Measurements from ENCODE around the gene STXBP4. TPM values are rescaled to one million over a fixed set of nuclear protein-coding genes. Genes with fewer than 3 reads are reported as not detected.

The STXBP4 gene
- total RNA-seq, 2 experiments from 2014 or later = 9.4 to 12.6 TPM

DNA sequence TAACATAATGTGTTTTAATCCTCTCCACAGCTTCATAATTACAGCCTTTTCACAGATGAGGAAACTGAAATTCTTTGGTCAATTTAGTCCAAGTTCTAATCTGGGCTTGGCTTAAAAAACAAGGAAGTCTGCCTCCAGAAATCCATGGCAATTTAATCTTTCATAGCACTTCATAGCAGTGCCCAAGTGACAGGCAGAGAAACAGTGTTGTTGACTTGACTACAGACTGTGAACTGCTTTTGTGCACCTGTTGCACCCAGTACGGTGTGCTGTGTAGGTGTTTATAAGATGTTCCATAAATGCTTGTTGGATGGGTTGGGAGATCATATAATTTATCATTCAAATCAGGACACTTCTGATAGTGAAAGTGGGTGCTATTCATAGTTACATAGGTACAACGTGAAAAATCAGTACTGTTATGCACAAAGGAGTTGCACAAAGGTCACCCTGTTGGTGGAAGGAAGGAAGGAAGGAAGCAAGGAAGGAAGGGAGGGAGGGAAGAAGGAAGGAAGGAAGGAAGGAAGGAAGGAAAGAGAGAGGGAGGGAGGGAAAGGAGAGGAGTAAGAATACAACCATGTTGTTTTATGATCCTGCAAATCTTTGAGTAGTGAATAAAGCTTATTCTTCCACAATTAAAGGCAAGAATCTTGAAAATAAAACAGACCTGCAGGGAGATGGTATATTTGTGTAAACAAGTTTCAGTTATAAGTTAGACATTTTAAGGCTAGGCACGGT, 239.7 kb downstream of the STXBP4 start:
- H2AFZ ChIP-seq (ENCODE audit: low read length) = no peak overlapping the region
- CTCF ChIA-PET (ENCODE audit: unreplicated experiment) = no interaction called here
- H3K9me2 ChIP-seq (ENCODE audit: insufficient read depth, low read length) = no peaks in the 10 kb centered on the region
- POLR2A ChIA-PET = no interaction called here
- no peaks in the 10 kb centered on the region for H3K79me2 ChIP-seq (ENCODE audit: insufficient read depth, low read depth, low read length)
- no peak for TF ChIP-seq EZH2phosphoT487 (IDR thresholded peaks at IDR 0.05; ENCODE audit: borderline replicate concordance, low read depth, low read length)
- no peak for TF ChIP-seq CTCF (conservative IDR thresholded peaks at IDR 0.05; ENCODE audit: low read length)
- H4K20me1 ChIP-seq (ENCODE audit: insufficient read depth, low read length) = no peaks in the 10 kb centered on the region
- H3K36me3 ChIP-seq (ENCODE audit: insufficient read depth, low read length) = no peaks in the 10 kb centered on the region
- no peak overlapping the region for H3K4me3 ChIP-seq (ENCODE audit: low read depth, low read length, poor library complexity, severe bottlenecking)
- no peak for DNase-seq (ENCODE audit: low spot score)
- no peaks in the 10 kb centered on the region for H3K4me1 ChIP-seq (ENCODE audit: insufficient read depth, low read length, poor library complexity, severe bottlenecking)
- intact Hi-C loops (cut with micrococcal nuclease; ENCODE audit: unreplicated experiment) = no loop called here
- H3K9me3 ChIP-seq (ENCODE audit: low read length) = peaks cover 15% of the 10 kb centered on the region; the same call in 1 of the 2 replicates
- no peak overlapping the region for H3K27ac ChIP-seq (ENCODE audit: low read depth, low read length, poor library complexity, severe bottlenecking)
- BruUV-seq (replicated peaks) = no TSS peak
- no peak overlapping the region for H3K4me2 ChIP-seq (ENCODE audit: low read length)

- H3K4me2 ChIP-seq (ENCODE audit: low read length) = no peak overlapping the region
- no peak for DNase-seq (ENCODE audit: low spot score)
- H2AFZ ChIP-seq (ENCODE audit: low read length) = no peak overlapping the region
- H3K9me3 ChIP-seq (ENCODE audit: low read length) = no peaks in the 10 kb centered on the region
- no peaks in the 10 kb centered on the region for H3K9me2 ChIP-seq (ENCODE audit: insufficient read depth, low read length)
- no peaks in the 10 kb centered on the region for H3K4me1 ChIP-seq (ENCODE audit: insufficient read depth, low read length, poor library complexity, severe bottlenecking)
- no peak overlapping the region for H3K4me3 ChIP-seq (ENCODE audit: low read depth, low read length, poor library complexity, severe bottlenecking)
- TF ChIP-seq CTCF (conservative IDR thresholded peaks at IDR 0.05; ENCODE audit: low read length) = no peak
- TF ChIP-seq EZH2phosphoT487 (IDR thresholded peaks at IDR 0.05; ENCODE audit: borderline replicate concordance, low read depth, low read length) = no peak
- intact Hi-C loops (cut with micrococcal nuclease; ENCODE audit: unreplicated experiment) = no loop called here
- no peak overlapping the region for H3K27ac ChIP-seq (ENCODE audit: low read depth, low read length, poor library complexity, severe bottlenecking)
- POLR2A ChIA-PET = interaction anchor here (0.5 kb wide), 1 partner anchor 192 kb away, joined by 3 read pairs; no protein-coding TSS in a partner anchor
- no TSS peak for BruUV-seq (replicated peaks)
- CTCF ChIA-PET (ENCODE audit: unreplicated experiment) = no interaction called here
- no peaks in the 10 kb centered on the region for H4K20me1 ChIP-seq (ENCODE audit: insufficient read depth, low read length)
- H3K36me3 ChIP-seq (ENCODE audit: insufficient read depth, low read length) = no peaks in the 10 kb centered on the region
- no peaks in the 10 kb centered on the region for H3K79me2 ChIP-seq (ENCODE audit: insufficient read depth, low read depth, low read length)
Measured at GRCh38 chr17:55210292-55210691, 241.7 kb downstream of the STXBP4 start.

- no peaks in the 10 kb centered on the region for H3K79me2 ChIP-seq (ENCODE audit: insufficient read depth, low read depth, low read length)
Measured at GRCh38 chr17:55212880-55213279, 244.3 kb downstream of the STXBP4 start.

More at GRCh38 chr17:55212880-55213279, 244.3 kb downstream of the STXBP4 start:
- CTCF ChIA-PET (ENCODE audit: unreplicated experiment) = no interaction called here
- intact Hi-C loops (cut with micrococcal nuclease; ENCODE audit: unreplicated experiment) = no loop called here
- Histone ChIP-seq H3K27ac (ENCODE audit: low read depth, low read length, poor library complexity, severe bottlenecking) (no peak overlapping the region), H3K36me3 (ENCODE audit: insufficient read depth, low read length) (no peaks in the 10 kb centered on the region), H2AFZ (ENCODE audit: low read length) (no peak overlapping the region), H3K9me3 (ENCODE audit: low read length) (no peaks in the 10 kb centered on the region), H3K4me2 (ENCODE audit: low read length) (no peak overlapping the region), H4K20me1 (ENCODE audit: insufficient read depth, low read length) (no peaks in the 10 kb centered on the region), H3K4me1 (ENCODE audit: insufficient read depth, low read length, poor library complexity, severe bottlenecking) (no peaks in the 10 kb centered on the region), H3K9me2 (ENCODE audit: insufficient read depth, low read length) (no peaks in the 10 kb centered on the region), H3K4me3 (ENCODE audit: low read depth, low read length, poor library complexity, severe bottlenecking) (no peak overlapping the region)
- no TSS peak for BruUV-seq (replicated peaks)
- no peak for DNase-seq (ENCODE audit: low spot score)
- TF ChIP-seq CTCF (conservative IDR thresholded peaks at IDR 0.05; ENCODE audit: low read length) (no peak), EZH2phosphoT487 (IDR thresholded peaks at IDR 0.05; ENCODE audit: borderline replicate concordance, low read depth, low read length) (no peak)
- POLR2A ChIA-PET = no interaction called here

Data from OCI-LY7 (cell line).